Measurements from ENCODE around the gene SDC1. TPM values are rescaled to one million over a fixed set of nuclear protein-coding genes. Genes with fewer than 3 reads are reported as not detected.
A peak's percentile ranks its signal among the peaks of the same experiment; 100 is the strongest.

SDC1 gene
- total and polyA plus RNA-seq, 5 donors from 2014 or later = not detected

DNA sequence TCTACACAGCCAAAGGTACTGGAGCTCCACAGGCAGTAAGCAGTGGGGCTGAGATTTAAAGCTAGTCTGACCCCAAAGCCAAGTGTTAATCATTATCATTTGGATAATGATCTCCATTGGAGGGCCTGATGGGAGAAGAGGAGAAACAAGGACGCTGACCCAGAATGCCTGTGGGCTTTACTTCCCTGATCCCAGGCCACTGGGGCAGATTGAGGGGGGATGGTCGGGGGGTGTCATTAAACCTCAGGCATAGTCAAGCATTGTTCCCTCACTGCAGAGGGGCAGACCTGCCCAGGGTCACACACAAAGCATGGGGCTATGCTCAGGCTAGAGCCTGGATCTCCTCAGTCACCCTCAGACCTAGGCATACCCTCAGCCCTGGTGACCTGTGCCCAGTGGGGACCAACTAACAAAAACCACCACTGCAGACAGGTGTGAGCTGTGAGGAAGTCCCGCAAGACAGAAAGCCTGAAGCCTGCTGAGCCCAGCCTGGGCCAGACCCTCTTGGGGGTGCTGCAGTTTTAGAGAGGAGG is 53.4 kb downstream of the SDC1 start:
- no peaks in the 10 kb centered on the region for H3K9me3 ChIP-seq (ENCODE audit: control insufficient read depth in 2 of 2, low read length in 2 of 2)
- no peaks in the 10 kb centered on the region for H3K36me3 Mint-ChIP-seq
- no peak overlapping the region for H3K4me3 ChIP-seq (ENCODE audit: low read depth, low read length)
- ATAC-seq (ENCODE audit: low read depth in 2 of 2) = no peak
- no peaks in the 10 kb centered on the region for H3K36me3 ChIP-seq (ENCODE audit: control insufficient read depth, insufficient read depth, low read length)
- no peaks in the 10 kb centered on the region for H3K4me1 Mint-ChIP-seq
- no peak for DNase-seq
- no peak overlapping the region for H3K4me3 Mint-ChIP-seq
- no peak overlapping the region for H3K27ac Mint-ChIP-seq
- H3K27me3 Mint-ChIP-seq = peaks cover 4% of the 10 kb centered on the region
- H3K9me3 Mint-ChIP-seq = no peaks in the 10 kb centered on the region
- no peaks in the 10 kb centered on the region for H3K4me1 ChIP-seq (ENCODE audit: control insufficient read depth, insufficient read depth, low read length, poor library complexity, severe bottlenecking)
- no peak overlapping the region for H3K27ac ChIP-seq (ENCODE audit: insufficient read depth, low read length, poor library complexity, severe bottlenecking)
- no peaks in the 10 kb centered on the region for H3K27me3 ChIP-seq (ENCODE audit: control insufficient read depth, insufficient read depth, low read length)

DNA sequence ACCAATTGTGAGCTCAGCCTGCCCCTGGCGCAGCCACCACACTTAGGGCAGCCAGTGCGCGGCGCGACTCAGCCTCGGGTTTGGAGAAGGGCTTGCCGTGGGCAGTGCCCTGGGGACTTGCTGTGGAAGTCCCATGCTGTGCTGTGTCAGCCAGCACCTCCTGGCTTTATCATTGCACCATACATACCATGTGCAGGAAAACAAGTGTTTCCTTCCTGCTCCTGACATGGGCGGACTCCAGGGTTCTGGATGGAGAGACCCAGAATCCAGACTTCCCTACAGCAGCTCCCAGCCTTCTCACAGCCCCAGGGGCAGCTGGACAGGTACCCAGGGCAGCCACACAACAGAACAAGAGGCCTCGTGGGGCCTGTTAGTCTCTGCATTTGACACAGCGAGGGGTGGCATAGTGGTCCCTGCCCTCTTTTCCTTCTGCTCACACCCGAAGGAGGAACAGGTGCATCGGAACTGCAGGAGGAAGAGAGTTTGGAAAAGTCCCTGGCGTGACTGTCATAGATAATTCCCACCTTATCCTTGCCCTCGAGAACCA is 54.2 kb downstream of the SDC1 start:
- Mint-ChIP-seq H3K4me1 (no peaks in the 10 kb centered on the region), H3K27ac (no peak overlapping the region), H3K36me3 (no peaks in the 10 kb centered on the region), H3K4me3 (no peak overlapping the region), H3K9me3 (no peaks in the 10 kb centered on the region), H3K27me3 (peaks cover 4% of the 10 kb centered on the region)
- ATAC-seq (ENCODE audit: low read depth in 2 of 2) (no peak), DNase-seq (no peak)
- no peaks in the 10 kb centered on the region for H3K36me3 ChIP-seq (ENCODE audit: control insufficient read depth, insufficient read depth, low read length)
- H3K9me3 ChIP-seq (ENCODE audit: control insufficient read depth in 2 of 2, low read length in 2 of 2) = no peaks in the 10 kb centered on the region
- H3K4me1 ChIP-seq (ENCODE audit: control insufficient read depth, insufficient read depth, low read length, poor library complexity, severe bottlenecking) = no peaks in the 10 kb centered on the region
- no peak overlapping the region for H3K27ac ChIP-seq (ENCODE audit: insufficient read depth, low read length, poor library complexity, severe bottlenecking)
- H3K27me3 ChIP-seq (ENCODE audit: control insufficient read depth, insufficient read depth, low read length) = no peaks in the 10 kb centered on the region
- no peak overlapping the region for H3K4me3 ChIP-seq (ENCODE audit: low read depth, low read length)

DNA sequence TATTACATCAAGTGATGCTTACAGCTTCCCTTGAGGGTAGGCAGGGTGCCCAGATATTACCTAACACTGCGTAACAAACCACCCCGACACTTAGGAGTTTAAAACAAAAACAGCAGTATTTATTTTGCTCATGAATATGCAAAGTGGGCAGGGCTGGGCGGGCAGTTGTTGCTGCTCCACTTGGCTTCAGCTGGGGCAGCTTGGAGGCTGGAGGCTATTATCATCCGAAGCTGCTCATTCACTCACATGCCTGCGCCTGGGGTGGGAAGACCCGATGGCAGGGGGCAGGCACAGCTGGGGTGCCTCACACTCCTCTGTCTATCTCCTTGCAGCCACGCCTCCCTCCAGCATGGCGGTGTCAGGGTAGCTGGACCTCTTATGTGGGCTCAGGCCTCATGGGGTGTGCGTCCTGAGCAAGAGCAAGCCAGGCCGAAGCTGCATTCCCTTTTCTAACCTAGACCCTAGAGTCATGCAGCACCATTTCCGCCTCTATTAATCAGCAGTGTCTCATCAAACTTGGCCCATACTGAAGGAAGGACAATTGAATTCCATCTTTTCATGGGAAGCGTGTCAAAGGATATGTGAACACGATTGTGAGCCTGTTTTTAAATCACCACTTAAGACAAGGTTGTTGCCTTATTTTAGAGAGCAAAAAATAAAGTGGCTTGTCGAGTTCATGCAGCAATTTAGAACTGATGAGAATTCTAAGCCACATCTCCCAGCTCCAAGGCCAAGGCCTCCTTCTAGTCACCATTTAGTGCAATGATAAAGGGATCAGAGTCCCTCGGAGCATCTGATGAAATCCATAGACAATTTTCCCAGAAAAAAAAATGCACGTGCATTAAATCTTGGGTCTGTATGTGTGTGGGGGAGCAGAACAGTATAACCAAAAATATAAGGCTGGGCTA is 54.9 kb downstream of the SDC1 start:
- H3K4me1 Mint-ChIP-seq = no peaks in the 10 kb centered on the region
- H3K9me3 ChIP-seq (ENCODE audit: control insufficient read depth in 2 of 2, low read length in 2 of 2) = no peaks in the 10 kb centered on the region
- no peaks in the 10 kb centered on the region for H3K36me3 Mint-ChIP-seq
- peaks cover 4% of the 10 kb centered on the region for H3K27me3 Mint-ChIP-seq
- no peaks in the 10 kb centered on the region for H3K4me1 ChIP-seq (ENCODE audit: control insufficient read depth, insufficient read depth, low read length, poor library complexity, severe bottlenecking)
- no peaks in the 10 kb centered on the region for H3K27me3 ChIP-seq (ENCODE audit: control insufficient read depth, insufficient read depth, low read length)
- no peak overlapping the region for H3K4me3 ChIP-seq (ENCODE audit: low read depth, low read length)
- DNase-seq (no peak), ATAC-seq (ENCODE audit: low read depth in 2 of 2) (no peak)
- H3K27ac Mint-ChIP-seq = no peak overlapping the region
- H3K9me3 Mint-ChIP-seq = no peaks in the 10 kb centered on the region
- no peaks in the 10 kb centered on the region for H3K36me3 ChIP-seq (ENCODE audit: control insufficient read depth, insufficient read depth, low read length)
- no peak overlapping the region for H3K27ac ChIP-seq (ENCODE audit: insufficient read depth, low read length, poor library complexity, severe bottlenecking)
- no peak overlapping the region for H3K4me3 Mint-ChIP-seq

DNA sequence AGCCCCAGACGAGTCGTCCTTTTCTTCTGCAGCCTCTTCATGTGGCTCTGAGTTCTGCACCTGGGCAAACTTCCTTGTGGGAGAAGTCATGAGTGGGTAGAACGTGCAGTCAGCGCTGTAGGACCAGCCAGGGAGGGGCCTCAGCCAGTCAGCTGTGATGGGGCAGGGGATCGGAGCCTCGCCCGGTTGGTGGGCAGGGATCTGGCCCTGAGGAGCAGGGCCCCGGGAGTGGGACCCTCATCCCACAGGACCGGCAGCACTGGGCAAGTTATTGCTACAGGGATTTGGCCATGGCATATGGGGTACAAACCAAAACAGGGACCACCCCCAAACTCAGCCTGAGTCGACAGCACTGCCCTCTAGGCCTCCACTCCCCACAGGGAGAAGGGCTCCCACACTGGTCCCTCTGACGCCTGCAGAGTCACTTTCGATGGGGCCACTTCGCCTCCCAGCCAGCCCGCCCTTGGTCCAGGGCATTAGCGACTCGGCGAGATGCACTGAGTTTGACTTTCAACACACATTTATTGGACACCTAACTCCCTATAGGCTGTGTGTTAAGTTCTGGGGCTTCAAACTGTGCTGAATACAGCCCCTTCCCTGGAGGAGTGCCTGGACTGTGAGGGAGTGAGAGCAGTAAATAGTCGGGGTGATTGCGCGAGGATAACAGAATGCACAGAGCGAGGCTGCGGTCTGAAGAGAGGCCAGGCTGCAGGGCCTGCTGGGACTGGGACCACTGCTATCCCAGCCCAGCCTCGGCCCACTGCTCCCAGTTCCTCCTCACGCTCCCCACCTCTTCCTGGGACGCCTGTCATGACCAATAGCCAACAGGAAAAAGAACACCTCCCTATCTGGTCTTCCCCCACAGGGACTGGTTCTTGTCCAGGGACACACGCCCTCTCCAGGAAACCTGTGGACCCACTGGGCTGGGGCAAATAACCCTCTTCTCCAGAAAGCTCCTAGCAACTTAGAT is 55.9 kb downstream of the SDC1 start:
- DNase-seq (no peak), ATAC-seq (ENCODE audit: low read depth in 2 of 2) (no peak)
- Mint-ChIP-seq H3K36me3 (no peaks in the 10 kb centered on the region), H3K4me1 (no peaks in the 10 kb centered on the region), H3K27ac (no peak overlapping the region), H3K4me3 (no peak overlapping the region), H3K27me3 (peaks cover 4% of the 10 kb centered on the region), H3K9me3 (no peaks in the 10 kb centered on the region)
- Histone ChIP-seq H3K9me3 (ENCODE audit: control insufficient read depth in 2 of 2, low read length in 2 of 2) (no peaks in the 10 kb centered on the region), H3K4me3 (ENCODE audit: low read depth, low read length) (no peak overlapping the region), H3K27ac (ENCODE audit: insufficient read depth, low read length, poor library complexity, severe bottlenecking) (no peak overlapping the region), H3K36me3 (ENCODE audit: control insufficient read depth, insufficient read depth, low read length) (no peaks in the 10 kb centered on the region), H3K4me1 (ENCODE audit: control insufficient read depth, insufficient read depth, low read length, poor library complexity, severe bottlenecking) (no peaks in the 10 kb centered on the region), H3K27me3 (ENCODE audit: control insufficient read depth, insufficient read depth, low read length) (no peaks in the 10 kb centered on the region)

DNA sequence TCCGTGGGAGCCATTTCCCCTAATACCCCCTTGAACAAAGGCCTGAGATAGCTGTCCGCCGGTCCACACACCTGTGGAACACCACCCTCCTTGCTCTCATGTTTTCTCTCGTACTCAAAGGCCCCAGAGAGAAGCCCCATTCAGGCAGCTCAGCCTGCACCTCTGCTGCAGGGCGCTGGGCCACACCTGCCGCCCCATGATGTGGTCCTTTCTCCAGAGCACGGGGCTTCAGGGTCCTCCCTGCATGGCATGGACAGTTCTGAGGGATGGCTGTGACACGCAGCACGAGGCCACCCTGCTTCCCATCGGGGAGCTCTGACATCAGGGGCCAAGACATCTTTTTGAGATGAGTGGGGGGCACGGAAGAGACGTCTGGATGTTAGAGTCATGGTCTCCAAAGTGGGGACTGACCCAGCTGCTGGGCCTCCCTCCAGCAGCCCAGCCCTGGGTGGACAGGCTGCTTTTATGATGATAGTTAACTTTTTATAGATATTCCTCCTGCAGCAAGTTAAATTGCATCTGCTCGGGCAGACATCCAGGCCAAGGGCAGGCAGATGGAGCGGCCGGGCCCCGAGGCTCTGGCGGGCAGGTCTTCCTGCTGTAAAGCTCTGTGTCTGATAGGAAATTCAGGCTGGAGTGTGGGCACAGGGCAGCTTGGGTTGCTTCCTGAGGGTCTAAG is 56.7 kb downstream of the SDC1 start:
- Mint-ChIP-seq H3K27ac (no peak overlapping the region), H3K4me1 (no peaks in the 10 kb centered on the region), H3K9me3 (no peaks in the 10 kb centered on the region), H3K4me3 (no peak overlapping the region), H3K27me3 (peaks cover 4% of the 10 kb centered on the region), H3K36me3 (no peaks in the 10 kb centered on the region)
- no peak overlapping the region for H3K27ac ChIP-seq (ENCODE audit: insufficient read depth, low read length, poor library complexity, severe bottlenecking)
- H3K4me3 ChIP-seq (ENCODE audit: low read depth, low read length) = no peak overlapping the region
- DNase-seq (no peak), ATAC-seq (ENCODE audit: low read depth in 2 of 2) (no peak)
- no peaks in the 10 kb centered on the region for H3K9me3 ChIP-seq (ENCODE audit: control insufficient read depth in 2 of 2, low read length in 2 of 2)
- no peaks in the 10 kb centered on the region for H3K36me3 ChIP-seq (ENCODE audit: control insufficient read depth, insufficient read depth, low read length)
- H3K27me3 ChIP-seq (ENCODE audit: control insufficient read depth, insufficient read depth, low read length) = no peaks in the 10 kb centered on the region
- no peaks in the 10 kb centered on the region for H3K4me1 ChIP-seq (ENCODE audit: control insufficient read depth, insufficient read depth, low read length, poor library complexity, severe bottlenecking)

DNA sequence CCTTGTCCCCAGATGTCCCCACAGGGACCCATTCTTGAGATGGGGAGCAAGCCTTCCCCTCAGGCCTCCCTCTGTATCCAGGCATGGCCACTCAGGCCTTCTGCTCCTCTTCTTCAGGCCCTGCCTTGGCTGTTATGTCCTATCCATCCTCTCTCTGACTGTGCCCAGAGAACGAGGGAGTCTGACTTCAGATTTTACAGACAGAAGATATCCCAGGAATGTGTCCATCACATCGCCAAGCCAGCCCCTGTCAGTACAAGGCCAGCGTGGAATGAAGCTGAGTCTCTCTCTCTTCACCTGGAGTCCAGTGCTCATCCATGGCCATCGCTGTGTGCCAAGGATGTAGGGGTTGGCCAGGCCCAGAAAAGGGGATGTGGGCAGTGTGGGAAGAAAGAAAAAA is 57.6 kb downstream of the SDC1 start:
- peaks cover 3% of the 10 kb centered on the region for H3K27me3 Mint-ChIP-seq
- ATAC-seq (ENCODE audit: low read depth in 2 of 2) = no peak
- Histone ChIP-seq H3K9me3 (ENCODE audit: control insufficient read depth in 2 of 2, low read length in 2 of 2) (no peaks in the 10 kb centered on the region), H3K4me1 (ENCODE audit: control insufficient read depth, insufficient read depth, low read length, poor library complexity, severe bottlenecking) (no peaks in the 10 kb centered on the region), H3K4me3 (ENCODE audit: low read depth, low read length) (no peak overlapping the region), H3K27ac (ENCODE audit: insufficient read depth, low read length, poor library complexity, severe bottlenecking) (no peak overlapping the region), H3K36me3 (ENCODE audit: control insufficient read depth, insufficient read depth, low read length) (no peaks in the 10 kb centered on the region), H3K27me3 (ENCODE audit: control insufficient read depth, insufficient read depth, low read length) (no peaks in the 10 kb centered on the region)
- H3K27ac Mint-ChIP-seq = peak overlapping the region in 1 of 3 donors; percentile 66
- no peak for DNase-seq
- H3K36me3 Mint-ChIP-seq = no peaks in the 10 kb centered on the region
- H3K9me3 Mint-ChIP-seq = no peaks in the 10 kb centered on the region
- H3K4me1 Mint-ChIP-seq = no peaks in the 10 kb centered on the region
- no peak overlapping the region for H3K4me3 Mint-ChIP-seq
